Muscle of leg (tissue), 11 donors: ENCODE data around the gene DOCK8. TPM values are rescaled to one million over a fixed set of nuclear protein-coding genes. Genes with fewer than 3 reads are reported as not detected.

Source experiments
- DNase-seq: peaks from one replicate; pipeline ENCODE4 v3.0.0; 2013
- H3K27ac ChIP-seq: one replicate; pipeline ENCODE4 v1.5.1; 2013; ENCODE audit warnings: mild to moderate bottlenecking, low read length, control low read depth
- H3K27me3 ChIP-seq: one replicate; pipeline ENCODE4 v1.6.1; 2013; ENCODE audit warnings: low read length; ENCODE audit not compliant: control insufficient read depth, insufficient read depth
- H3K36me3 ChIP-seq: one replicate; pipeline ENCODE4 v1.6.1; 2013; ENCODE audit warnings: low read length; ENCODE audit not compliant: control insufficient read depth, insufficient read depth
- H3K4me1 ChIP-seq: one replicate; pipeline ENCODE4 v1.6.1; 2013; ENCODE audit warnings: low read length; ENCODE audit not compliant: control insufficient read depth, insufficient read depth
- H3K4me3 ChIP-seq: one replicate; pipeline ENCODE4 v1.5.1; 2013; ENCODE audit warnings: low read length, control low read depth
- H3K9me3 ChIP-seq: replicated peaks from 2 replicates; pipeline ENCODE4 v1.6.1; 2013; ENCODE audit warnings: low read depth, low read length; ENCODE audit not compliant: control insufficient read depth
- WGBS: methylation state at CpG from one replicate; pipeline ENCODE4 v1.1.5; 2013; ENCODE audit warnings: missing lambda C conversion rate; ENCODE audit not compliant: insufficient coverage; 5-methylcytosine and 5-hydroxymethylcytosine counted together
- polyA plus RNA-seq, 8 donors: library from polyadenylated mRNA; unstranded; fragments of 120-200 nt; gene quantifications; one replicate each; pipeline versions ENCODE4 v1.2.1 to v1.2.3, GENCODE V29; 2013; ENCODE audit warnings: inconsistent platforms in 1 of 8, low replicate concordance in 1 of 8; ENCODE audit not compliant: insufficient read length in 8 of 8, insufficient read depth in 1 of 8
- total RNA-seq: library from RNA; stranded (reverse); fragments of 120-200 nt; gene quantifications from one replicate; pipeline ENCODE4 v1.2.4, GENCODE V29; 2013

The DOCK8 gene
- total and polyA plus RNA-seq, 9 donors, result 3.2 to 8.4 (median 5.7) TPM

GRCh38 chr9:482739-483138 is 268.1 kb downstream of the DOCK8 start:
- no peaks in the 10 kb centered on the region for H3K27me3 ChIP-seq
- H3K9me3 ChIP-seq, result no peaks in the 10 kb centered on the region
- no peak for DNase-seq
- H3K27ac ChIP-seq, result no peak overlapping the region
- 93% methylated on average over 3 of the region's 7 CpGs for WGBS
- H3K4me3 ChIP-seq, result no peak overlapping the region
- no peaks in the 10 kb centered on the region for H3K4me1 ChIP-seq
- no peaks in the 10 kb centered on the region for H3K36me3 ChIP-seq

GRCh38 chr9:486156-486555 is 271.5 kb downstream of the DOCK8 start:
- no peaks in the 10 kb centered on the region for H3K27me3 ChIP-seq
- no peak overlapping the region for H3K4me3 ChIP-seq
- WGBS, result 83% methylated on average over 1 of the region's 4 CpGs
- no peak for DNase-seq
- no peak overlapping the region for H3K27ac ChIP-seq
- H3K4me1 ChIP-seq, result no peaks in the 10 kb centered on the region
- no peaks in the 10 kb centered on the region for H3K9me3 ChIP-seq
- no peaks in the 10 kb centered on the region for H3K36me3 ChIP-seq

GRCh38 chr9:487429-487828 is 272.8 kb downstream of the DOCK8 start:
- H3K4me1 ChIP-seq, result no peaks in the 10 kb centered on the region
- H3K36me3 ChIP-seq, result no peaks in the 10 kb centered on the region
- H3K9me3 ChIP-seq, result no peaks in the 10 kb centered on the region
- no peak for DNase-seq
- H3K4me3 ChIP-seq, result no peak overlapping the region
- no peak overlapping the region for H3K27ac ChIP-seq
- no CpG with 5 or more reads among the region's 2 CpGs for WGBS
- no peaks in the 10 kb centered on the region for H3K27me3 ChIP-seq

- H3K4me1 ChIP-seq, result no peaks in the 10 kb centered on the region
- H3K36me3 ChIP-seq, result no peaks in the 10 kb centered on the region
- no CpG with 5 or more reads among the region's 2 CpGs for WGBS
- DNase-seq, result no peak
- H3K27me3 ChIP-seq, result no peaks in the 10 kb centered on the region
- no peaks in the 10 kb centered on the region for H3K9me3 ChIP-seq
- H3K27ac ChIP-seq, result no peak overlapping the region
- H3K4me3 ChIP-seq, result no peak overlapping the region
Measured at GRCh38 chr9:488448-488847, 273.8 kb downstream of the DOCK8 start.

GRCh38 chr9:489198-490197 is 274.8 kb downstream of the DOCK8 start:
- Histone ChIP-seq H3K36me3 (no peaks in the 10 kb centered on the region), H3K4me1 (no peaks in the 10 kb centered on the region), H3K27ac (no peak overlapping the region), H3K27me3 (no peaks in the 10 kb centered on the region), H3K4me3 (no peak overlapping the region), H3K9me3 (no peaks in the 10 kb centered on the region)
- no CpG with 5 or more reads among the region's 7 CpGs for WGBS
- no peak for DNase-seq

- Histone ChIP-seq H3K27ac (no peak overlapping the region), H3K27me3 (no peaks in the 10 kb centered on the region), H3K4me3 (no peak overlapping the region), H3K4me1 (no peaks in the 10 kb centered on the region), H3K36me3 (no peaks in the 10 kb centered on the region), H3K9me3 (no peaks in the 10 kb centered on the region)
- DNase-seq, result no peak
- no CpG with 5 or more reads among the region's 1 CpG for WGBS
Measured at GRCh38 chr9:494764-495163, 280.1 kb downstream of the DOCK8 start.

- Histone ChIP-seq H3K36me3 (no peaks in the 10 kb centered on the region), H3K4me1 (no peaks in the 10 kb centered on the region), H3K27me3 (no peaks in the 10 kb centered on the region), H3K27ac (no peak overlapping the region), H3K9me3 (no peaks in the 10 kb centered on the region), H3K4me3 (no peak overlapping the region)
- no CpG with 5 or more reads among the region's 1 CpG for WGBS
- no peak for DNase-seq
Measured at GRCh38 chr9:495739-496138, 281.1 kb downstream of the DOCK8 start.

GRCh38 chr9:503326-503725 is 288.7 kb downstream of the DOCK8 start:
- H3K36me3 ChIP-seq, result no peaks in the 10 kb centered on the region
- WGBS, result 62% methylated on average over 3 of the region's 9 CpGs
- H3K27ac ChIP-seq, result no peak overlapping the region
- H3K9me3 ChIP-seq, result no peaks in the 10 kb centered on the region
- peaks cover 17% of the 10 kb centered on the region for H3K27me3 ChIP-seq
- peaks cover 15% of the 10 kb centered on the region for H3K4me1 ChIP-seq
- peak overlapping the region; percentile 65 for H3K4me3 ChIP-seq
- no peak for DNase-seq

GRCh38 chr9:503881-504852 is 289.5 kb downstream of the DOCK8 start, which contains the start of gene KANK1:
Gene KANK1, plus strand, starts transcription at chr9:504695.
- H3K4me1 ChIP-seq, result peaks cover 15% of the 10 kb centered on the region
- peaks cover 17% of the 10 kb centered on the region for H3K27me3 ChIP-seq
- peak; percentile 83 for DNase-seq
- peak within 1 kb of the TSS; percentile 69 for H3K27ac ChIP-seq
- H3K36me3 ChIP-seq, result no peaks in the 10 kb centered on the region
- no peaks in the 10 kb centered on the region for H3K9me3 ChIP-seq
- WGBS, result under 1% methylated on average over 115 of the region's 119 CpGs
- H3K4me3 ChIP-seq, result peak within 1 kb of the TSS; percentile 65
